Caco-2 (cell line): ENCODE data around the gene CAGE1. TPM values are rescaled to one million over a fixed set of nuclear protein-coding genes. Genes with fewer than 3 reads are reported as not detected.
"Not testable (repeated sequence)": the region's sequence is repeated elsewhere in the genome, so short reads cannot be mapped to it uniquely, and the experiment has no call there.

Experiments used
- BruUV-seq: library from RNA; stranded (reverse); fragments of 400-500 nt; replicated peaks from 2 replicates; lab custom pipeline; 2021; lab: Mats Ljungman, UMichigan
- CTCF ChIA-PET: fragments of 300-600 bp; sonication (Branson Sonifier 250); formaldehyde crosslinking; loops from one replicate; lab custom pipeline; 2022; ENCODE audit warnings: antibody characterized with exemption; lab: Charles Lee
- POLR2A ChIA-PET: fragments of 300-600 bp; sonication (Branson Sonifier 250); formaldehyde crosslinking; loops from one replicate; lab custom pipeline; 2022; ENCODE audit warnings: antibody characterized with exemption; lab: Charles Lee
- DNase-seq, 2 experiments: peaks; one replicate each; pipeline versions ENCODE4 v3.0.0 to v3.0.0-alpha.2; 2020 to 2022
- H3K27me3 ChIP-seq: replicated peaks from 2 replicates; pipeline ENCODE4 v1.6.0; 2011; ENCODE audit warnings: low read length; ENCODE audit not compliant: control insufficient read depth, insufficient read depth
- H3K36me3 ChIP-seq: 2 replicates; pipeline ENCODE4 v1.5.1; 2011; ENCODE audit warnings: low read length; ENCODE audit not compliant: control insufficient read depth, insufficient read depth
- H3K4me1 ChIP-seq: fragments of 250-450 bp; sonication (Bioruptor Pico); 2 replicates; pipeline ENCODE4 v1.5.1; 2020; ENCODE audit warnings: mild to moderate bottlenecking
- H3K4me3 ChIP-seq: 2 replicates; pipeline ENCODE4 v1.5.1; 2011; ENCODE audit warnings: low read depth, mild to moderate bottlenecking, control low read depth, low read length
- H3K9me3 ChIP-seq: fragments of 250-450 bp; sonication (Bioruptor Pico); 2 replicates; pipeline ENCODE4 v1.5.1; 2020; ENCODE audit warnings: mild to moderate bottlenecking, moderate library complexity
- H3K27ac Mint-ChIP-seq: one replicate; pipeline ENCODE4 v1.8.0; 2022; ENCODE audit warnings: mixed read lengths; ENCODE audit not compliant: unreplicated experiment
- H3K27me3 Mint-ChIP-seq: one replicate; pipeline ENCODE4 v1.8.0; 2022; ENCODE audit warnings: mixed read lengths; ENCODE audit not compliant: insufficient read depth, unreplicated experiment
- H3K36me3 Mint-ChIP-seq: one replicate; pipeline ENCODE4 v1.8.0; 2022; ENCODE audit warnings: mild to moderate bottlenecking, mixed read lengths; ENCODE audit not compliant: insufficient read depth, unreplicated experiment
- H3K4me1 Mint-ChIP-seq: one replicate; pipeline ENCODE4 v1.8.0; 2022; ENCODE audit warnings: low read depth, mixed read lengths; ENCODE audit not compliant: unreplicated experiment
- H3K4me3 Mint-ChIP-seq: one replicate; pipeline ENCODE4 v1.8.0; 2022; ENCODE audit warnings: mild to moderate bottlenecking, moderate library complexity, mixed read lengths; ENCODE audit not compliant: unreplicated experiment
- H3K9me3 Mint-ChIP-seq: one replicate; pipeline ENCODE4 v1.8.0; 2022; ENCODE audit warnings: mixed read lengths; ENCODE audit not compliant: unreplicated experiment
- CTCF ChIP-seq, 2 experiments: fragments of 200-600 bp in 1 of 2; IDR thresholded peaks; 1 replicate in 1 of 2; 2 replicates in 1 of 2; pipeline versions ENCODE4 v1.5.1 to v1.8.0; 2011 to 2022; ENCODE audit warnings: antibody characterized with exemption in 1 of 2, control low read depth in 1 of 2, inconsistent platforms in 1 of 2, low read depth in 1 of 2, low read length in 1 of 2, mild to moderate bottlenecking in 1 of 2, moderate library complexity in 1 of 2; ENCODE audit not compliant: insufficient read depth in 1 of 2, severe bottlenecking in 1 of 2, unreplicated experiment in 1 of 2
- intact Hi-C: fragments of 100-400 bp; cut with micrococcal nuclease; formaldehyde crosslinking; loops from one replicate; pipeline ENCODE4 v1.10.0; 2022; ENCODE audit not compliant: unreplicated experiment
- total RNA-seq: library from RNA; stranded (reverse); gene quantifications from 2 replicates; pipeline ENCODE4 v1.2.3, GENCODE V29; 2022

CAGE1 gene
- total RNA-seq, 1 experiment from 2014 or later: 0.59 TPM

- BruUV-seq, POLR2A ChIA-PET: not testable (repeated sequence)
- CTCF ChIA-PET: interaction anchor here (1.0 kb wide), 1 partner anchor 50 kb away, joined by 4 read pairs; the partner anchor contains the start of genes CAGE1 and RIOK1
Measured at GRCh38 chr6:7339007-7339732, 50.4 kb downstream of the CAGE1 start.

GRCh38 chr6:7338031-7338430 lies 51.5 kb downstream of the CAGE1 start:
- H3K27ac Mint-ChIP-seq: no peak overlapping the region
- intact Hi-C loops: no loop called here
- H3K27me3 Mint-ChIP-seq: no peaks in the 10 kb centered on the region
- POLR2A ChIA-PET: interaction anchor here (0.6 kb wide), 1 partner anchor 72 kb away, joined by 6 read pairs; no protein-coding TSS in a partner anchor
- H3K4me3 ChIP-seq: no peak overlapping the region
- H3K9me3 Mint-ChIP-seq: no peaks in the 10 kb centered on the region
- H3K4me1 Mint-ChIP-seq: no peaks in the 10 kb centered on the region
- CTCF ChIA-PET: no interaction called here
- H3K4me1 ChIP-seq: no peaks in the 10 kb centered on the region
- no peak for DNase-seq
- TF ChIP-seq CTCF (IDR thresholded peaks at IDR 0.05; ENCODE audit: insufficient read depth in 1 of 2, low read depth in 1 of 2, low read length in 1 of 2, severe bottlenecking in 1 of 2, unreplicated experiment in 1 of 2): no peak
- no TSS peak for BruUV-seq
- H3K27me3 ChIP-seq: no peaks in the 10 kb centered on the region
- H3K36me3 ChIP-seq: no peaks in the 10 kb centered on the region
- no peak overlapping the region for H3K4me3 Mint-ChIP-seq
- no peaks in the 10 kb centered on the region for H3K9me3 ChIP-seq
- no peaks in the 10 kb centered on the region for H3K36me3 Mint-ChIP-seq

More at GRCh38 chr6:7339007-7339732, 50.4 kb downstream of the CAGE1 start:
- H3K9me3 Mint-ChIP-seq, H3K4me1 Mint-ChIP-seq, H3K4me3 ChIP-seq, intact Hi-C loops, H3K27ac Mint-ChIP-seq, H3K27me3 ChIP-seq, H3K36me3 ChIP-seq, H3K36me3 Mint-ChIP-seq, H3K27me3 Mint-ChIP-seq, H3K9me3 ChIP-seq, H3K4me3 Mint-ChIP-seq, H3K4me1 ChIP-seq: not testable (repeated sequence)
- peak; percentile 49 to 76 for TF ChIP-seq CTCF (IDR thresholded peaks at IDR 0.05; ENCODE audit: insufficient read depth in 1 of 2, low read depth in 1 of 2, low read length in 1 of 2, severe bottlenecking in 1 of 2, unreplicated experiment in 1 of 2)
- peak in 1 of 2 experiments; percentile 44 for DNase-seq

- no peaks in the 10 kb centered on the region for H3K36me3 ChIP-seq
- ChIA-PET POLR2A (no interaction called here), CTCF (no interaction called here)
- no peaks in the 10 kb centered on the region for H3K9me3 Mint-ChIP-seq
- no peak overlapping the region for H3K4me3 ChIP-seq
- no peaks in the 10 kb centered on the region for H3K9me3 ChIP-seq
- BruUV-seq: no TSS peak
- no peaks in the 10 kb centered on the region for H3K27me3 Mint-ChIP-seq
- no peak overlapping the region for H3K4me3 Mint-ChIP-seq
- H3K27ac Mint-ChIP-seq: no peak overlapping the region
- H3K4me1 Mint-ChIP-seq: no peaks in the 10 kb centered on the region
- H3K36me3 Mint-ChIP-seq: no peaks in the 10 kb centered on the region
- no peaks in the 10 kb centered on the region for H3K27me3 ChIP-seq
- TF ChIP-seq CTCF (IDR thresholded peaks at IDR 0.05; ENCODE audit: insufficient read depth in 1 of 2, low read depth in 1 of 2, low read length in 1 of 2, severe bottlenecking in 1 of 2, unreplicated experiment in 1 of 2): no peak
- DNase-seq: no peak
- H3K4me1 ChIP-seq: no peaks in the 10 kb centered on the region
- intact Hi-C loops: no loop called here
Measured at GRCh38 chr6:7335519-7335918, 54.0 kb downstream of the CAGE1 start.
